Kidney (tissue), 14 donors: ENCODE measurements around the gene EIF6. TPM values are rescaled to one million over a fixed set of nuclear protein-coding genes. Genes with fewer than 3 reads are reported as not detected.

Experiments used
- DNase-seq, 5 donors: peaks; one replicate each; pipeline ENCODE4 v3.0.0-alpha.2; 2013 to 2020
- FAIRE-seq: peaks from 2 replicates; lab custom pipeline; 2012; peaks lifted over from hg19 to GRCh38; lab: Jason Lieb, UNC
- H3K27ac ChIP-seq, 2 donors: one replicate each; pipeline ENCODE4 v1.7.0; 2013; ENCODE audit warnings: low read depth in 2 of 2, low read length in 2 of 2, inconsistent platforms in 1 of 2
- H3K27me3 ChIP-seq: one replicate; pipeline ENCODE4 v1.7.1; 2013; ENCODE audit warnings: low read length, inconsistent platforms; ENCODE audit not compliant: control insufficient read depth, insufficient read depth
- H3K36me3 ChIP-seq, 3 donors: one replicate each; pipeline versions ENCODE4 v1.7.0 to v1.7.1; 2013; ENCODE audit warnings: low read length in 3 of 3, control low read depth in 1 of 3, inconsistent platforms in 1 of 3; ENCODE audit not compliant: insufficient read depth in 3 of 3, control insufficient read depth in 2 of 3
- H3K4me1 ChIP-seq, 3 donors: one replicate each; pipeline versions ENCODE4 v1.7.0 to v1.7.1; 2013; ENCODE audit warnings: low read length in 3 of 3, inconsistent platforms in 1 of 3, low read depth in 1 of 3; ENCODE audit not compliant: control insufficient read depth in 2 of 3, insufficient read depth in 2 of 3
- H3K4me3 ChIP-seq, 3 donors: one replicate each; pipeline versions ENCODE4 v1.7.0 to v1.8.1; 2013; ENCODE audit warnings: low read length in 3 of 3, control low read depth in 1 of 3, inconsistent platforms in 1 of 3
- H3K9ac ChIP-seq, 3 donors: one replicate each; pipeline versions ENCODE4 v1.7.0 to v1.7.1; 2013; ENCODE audit warnings: low read length in 3 of 3, control low read depth in 1 of 3, inconsistent platforms in 1 of 3
- H3K9me3 ChIP-seq, 3 donors: one replicate each; pipeline versions ENCODE4 v1.7.0 to v1.7.1; 2013; ENCODE audit warnings: low read length in 3 of 3, control low read depth in 1 of 3, inconsistent platforms in 1 of 3; ENCODE audit not compliant: control insufficient read depth in 2 of 3, insufficient read depth in 1 of 3
- intact Hi-C: fragments of 100-400 bp; cut with DNase I; formaldehyde crosslinking; loops from one replicate; pipeline ENCODE4 v1.11.1; 2022
- polyA plus RNA-seq: library from polyadenylated mRNA; stranded (reverse); fragments of 350-450 nt; fragmentation: Illumina TruSeq; extraction: RNeasy Lipid Tissue Mini Kit (QIAGEN cat#74804); gene quantifications from one replicate; pipeline ENCODE4 v1.2.3, GENCODE V29; 2014; ENCODE audit warnings: low read depth, low replicate concordance; ENCODE audit not compliant: insufficient read depth
- total RNA-seq: library from RNA; stranded (reverse); fragmentation: NEBNext Ultra II Directional; extraction: Animal tissue kit (Norgen Biotek cat#: 25700); gene quantifications from one replicate; pipeline ENCODE4 v1.2.1, GENCODE V29; 2021
- TF ChIP-seq, protein P1 (sequence below): IDR thresholded peaks from 3 replicates; pipeline ENCODE4 v1.5.1; 2012; ENCODE audit warnings: mild to moderate bottlenecking, moderate library complexity, borderline replicate concordance; ENCODE audit not compliant: insufficient read depth; ENCODE audit errors: extremely low read depth
- donor health status: control.
- donor health status: control.
- donor health status: control.
- donor health status: control.
- donor health status: control.
- donor health status: DM: yes; HTN: yes; CAD: no.
- donor health status: Normal renal cell carcinoma (clear cell type).

Gene EIF6
- total and polyA plus RNA-seq, 2 donors from 2014 or later: 114 to 254 TPM

DNA sequence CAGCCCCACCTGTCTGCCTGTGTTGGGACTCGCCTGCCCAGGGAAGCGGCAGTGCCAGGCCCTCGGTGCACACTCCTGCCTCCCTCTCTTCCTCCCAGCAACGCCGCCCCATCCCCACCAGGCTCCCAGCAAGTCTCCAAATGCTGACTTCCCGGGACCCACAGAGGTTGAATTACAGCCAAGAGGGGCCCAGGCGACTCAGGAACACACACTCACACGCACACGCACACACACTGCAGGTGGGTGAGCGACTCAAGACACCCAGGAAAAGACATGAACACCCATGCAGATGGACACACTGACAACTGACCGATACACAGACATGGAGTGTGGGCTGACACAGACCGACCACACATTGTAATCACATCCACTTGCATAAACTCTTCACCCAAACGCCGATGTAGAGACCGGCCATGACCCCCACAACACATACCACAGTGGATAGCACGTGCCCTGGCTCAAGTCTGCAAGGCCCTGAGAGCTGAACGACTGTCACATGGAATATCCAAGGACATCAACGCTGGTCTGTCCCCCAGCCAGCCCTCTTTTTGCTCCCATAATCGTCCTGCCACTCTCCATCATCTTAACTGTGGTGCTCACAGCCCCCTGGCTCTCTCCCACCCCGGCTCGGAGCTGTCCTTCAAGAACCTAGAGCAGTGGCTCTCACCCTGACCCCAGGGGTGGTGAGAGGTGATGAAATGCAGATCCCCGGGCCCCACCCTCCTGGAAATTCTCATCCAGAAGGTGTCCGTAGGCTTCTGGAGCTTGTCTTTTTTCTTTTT is 8.1 kb upstream of the EIF6 start:
- Histone ChIP-seq H3K4me1 (peaks cover 0 to 2% (median 0%) of the 10 kb centered on the region in 3 donors), H3K27me3 (no peaks in the 10 kb centered on the region), H3K27ac (no peak overlapping the region), H3K4me3 (no peak overlapping the region), H3K9ac (no peak overlapping the region), H3K9me3 (no peaks in the 10 kb centered on the region), H3K36me3 (no peaks in the 10 kb centered on the region)
- FAIRE-seq (no peak), DNase-seq (no peak)
- TF ChIP-seq, protein P1, sequence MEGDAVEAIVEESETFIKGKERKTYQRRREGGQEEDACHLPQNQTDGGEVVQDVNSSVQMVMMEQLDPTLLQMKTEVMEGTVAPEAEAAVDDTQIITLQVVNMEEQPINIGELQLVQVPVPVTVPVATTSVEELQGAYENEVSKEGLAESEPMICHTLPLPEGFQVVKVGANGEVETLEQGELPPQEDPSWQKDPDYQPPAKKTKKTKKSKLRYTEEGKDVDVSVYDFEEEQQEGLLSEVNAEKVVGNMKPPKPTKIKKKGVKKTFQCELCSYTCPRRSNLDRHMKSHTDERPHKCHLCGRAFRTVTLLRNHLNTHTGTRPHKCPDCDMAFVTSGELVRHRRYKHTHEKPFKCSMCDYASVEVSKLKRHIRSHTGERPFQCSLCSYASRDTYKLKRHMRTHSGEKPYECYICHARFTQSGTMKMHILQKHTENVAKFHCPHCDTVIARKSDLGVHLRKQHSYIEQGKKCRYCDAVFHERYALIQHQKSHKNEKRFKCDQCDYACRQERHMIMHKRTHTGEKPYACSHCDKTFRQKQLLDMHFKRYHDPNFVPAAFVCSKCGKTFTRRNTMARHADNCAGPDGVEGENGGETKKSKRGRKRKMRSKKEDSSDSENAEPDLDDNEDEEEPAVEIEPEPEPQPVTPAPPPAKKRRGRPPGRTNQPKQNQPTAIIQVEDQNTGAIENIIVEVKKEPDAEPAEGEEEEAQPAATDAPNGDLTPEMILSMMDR: no peak
- intact Hi-C loops: no loop called here

DNA sequence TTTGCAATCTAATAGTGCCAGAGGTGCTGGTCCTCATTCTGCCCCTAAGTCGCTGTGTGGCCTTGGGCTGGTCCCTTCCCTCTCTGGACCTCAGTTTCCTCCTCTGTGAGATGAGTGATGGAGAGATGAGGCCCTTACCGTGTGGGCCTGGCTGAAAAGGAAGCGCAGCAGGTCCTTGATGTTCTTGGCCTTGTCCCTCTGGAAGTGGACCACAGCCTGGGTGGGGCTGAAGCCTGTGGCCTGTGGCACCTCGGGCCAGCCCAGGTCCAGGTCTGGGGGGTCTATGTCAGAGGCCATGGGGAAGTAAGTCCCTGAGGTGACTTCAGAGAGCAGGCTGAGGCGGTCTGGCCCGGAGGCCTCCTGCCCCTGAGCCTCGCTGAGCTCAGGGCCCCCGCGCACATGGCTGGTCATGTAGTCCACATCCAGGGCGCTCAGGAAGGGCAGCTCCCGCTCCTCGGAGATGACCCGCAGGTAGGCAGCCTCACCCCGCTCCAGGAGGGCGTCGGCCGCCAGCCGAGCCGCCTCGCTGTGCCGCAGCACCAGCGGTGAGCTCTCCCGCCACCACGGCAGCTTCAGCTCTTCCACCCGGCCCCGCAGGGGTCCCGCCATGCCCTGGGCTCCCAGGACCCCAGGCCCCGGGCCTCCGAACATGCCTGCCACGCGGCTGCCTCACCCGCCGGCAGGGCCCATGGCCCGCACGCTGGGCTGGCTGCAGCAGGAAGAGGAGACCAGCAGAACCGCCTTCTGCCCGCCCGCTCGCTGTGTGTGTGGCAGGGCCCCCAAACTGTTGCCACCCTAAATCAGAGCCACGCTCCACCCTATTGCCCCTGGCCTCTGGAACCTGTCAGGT is 7.3 kb upstream of the EIF6 start, which contains the start of gene FAM83C:
Gene FAM83C (minus strand): TSS at position 772 of the 850 bp plus-strand sequence. CDS start 121 bp downstream, at position 651.
- H3K9ac ChIP-seq: no peak within 1 kb of the TSS
- no peak within 1 kb of the TSS for H3K4me3 ChIP-seq
- TF ChIP-seq, protein P1: no peak
- intact Hi-C loops: no loop called here
- no peaks in the 10 kb centered on the region for H3K36me3 ChIP-seq
- DNase-seq (peak in 1 of 5 donors; percentile 41), FAIRE-seq (no peak)
- no peaks in the 10 kb centered on the region for H3K9me3 ChIP-seq
- H3K4me1 ChIP-seq: peaks cover 0 to 5% (median 0%) of the 10 kb centered on the region in 3 donors
- H3K27ac ChIP-seq: no peak within 1 kb of the TSS
- no peaks in the 10 kb centered on the region for H3K27me3 ChIP-seq

DNA sequence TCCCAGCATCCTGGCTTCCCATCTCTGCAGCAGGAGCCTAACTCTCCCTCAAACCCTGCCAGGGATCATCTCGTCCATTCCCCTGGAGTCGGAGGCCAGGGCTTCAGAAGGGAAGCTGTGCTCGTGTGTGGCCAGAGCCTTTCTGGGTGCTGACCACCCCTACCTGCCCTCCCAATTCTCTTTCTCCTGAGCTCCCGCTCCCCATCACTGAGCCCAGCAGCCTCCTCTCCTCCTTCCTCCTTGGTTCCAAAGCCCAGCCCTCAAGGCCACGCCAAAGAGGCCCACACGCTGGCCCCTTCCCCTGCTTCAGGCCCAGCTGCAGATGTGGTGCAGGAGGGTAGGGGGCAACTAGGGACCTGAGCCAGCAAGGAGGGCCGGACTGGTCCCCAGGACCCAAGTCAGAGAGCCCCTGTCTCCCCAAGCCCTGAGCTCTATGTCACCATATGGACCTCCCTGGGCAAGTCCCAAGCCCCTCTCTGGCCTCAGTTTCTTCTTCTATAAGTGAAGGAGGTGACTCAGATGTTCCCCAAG is 6.4 kb upstream of the EIF6 start:
- H3K9ac ChIP-seq: no peak overlapping the region
- peaks cover 0 to 11% (median 8%) of the 10 kb centered on the region in 3 donors for H3K4me1 ChIP-seq
- H3K27ac ChIP-seq: no peak overlapping the region
- no peaks in the 10 kb centered on the region for H3K9me3 ChIP-seq
- FAIRE-seq (no peak), DNase-seq (no peak)
- no peaks in the 10 kb centered on the region for H3K36me3 ChIP-seq
- intact Hi-C loops: no loop called here
- H3K27me3 ChIP-seq: no peaks in the 10 kb centered on the region
- TF ChIP-seq, protein P1: no peak
- H3K4me3 ChIP-seq: no peak overlapping the region
